ENCODE data around the gene RGS11. TPM values are rescaled to one million over a fixed set of nuclear protein-coding genes. Genes with fewer than 3 reads are reported as not detected.

Gene RGS11
- total RNA-seq, 1 experiment from 2014 or later: not detected

DNA sequence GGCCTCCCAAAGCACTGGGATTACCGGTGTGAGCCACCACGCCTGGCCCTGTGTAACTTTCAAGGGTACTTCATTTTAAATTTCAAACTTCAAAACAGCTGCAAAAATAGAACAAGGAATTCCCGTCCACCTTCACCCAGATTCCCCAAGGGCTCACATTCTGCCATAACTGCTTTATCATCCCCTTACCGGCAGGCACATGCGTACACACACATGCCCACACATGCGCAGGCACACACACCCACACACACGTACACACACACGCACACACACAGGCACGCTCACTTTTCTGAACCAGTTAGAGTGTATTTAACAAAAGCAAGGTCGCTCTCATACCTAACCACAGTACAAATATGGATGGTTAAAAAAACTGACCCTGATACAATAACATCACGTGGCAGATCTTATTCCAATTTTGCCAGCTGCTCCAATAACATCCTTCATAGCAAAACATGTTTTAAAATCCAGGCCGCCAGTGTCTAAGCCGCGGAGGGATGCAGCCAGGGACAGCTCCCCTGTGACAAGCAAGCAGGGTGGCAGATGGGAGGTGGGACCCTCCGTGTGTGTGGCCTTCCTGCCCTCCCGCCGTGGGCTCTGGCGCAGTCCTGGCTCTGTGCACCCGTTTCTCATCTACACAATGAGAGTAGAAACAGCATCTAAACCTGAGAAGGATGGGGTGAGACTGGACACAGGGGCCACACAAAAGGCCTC, 30.3 kb upstream of the RGS11 start:
- Histone ChIP-seq H3K27ac (ENCODE audit: low read depth, low read length, poor library complexity, severe bottlenecking) (no peak overlapping the region), H3K4me1 (ENCODE audit: insufficient read depth, low read length, poor library complexity, severe bottlenecking) (no peaks in the 10 kb centered on the region), H3K9me3 (ENCODE audit: low read depth, low read length, poor library complexity, severe bottlenecking) (no peaks in the 10 kb centered on the region), H3K36me3 (ENCODE audit: insufficient read depth, low read length, poor library complexity, severe bottlenecking) (peaks cover 10% of the 10 kb centered on the region), H3K27me3 (replicated peaks; ENCODE audit: insufficient read depth, low read depth, low read length, poor library complexity) (no peaks in the 10 kb centered on the region), H3K4me3 (ENCODE audit: low read depth, low read length, poor library complexity, severe bottlenecking) (no peak overlapping the region)
- ChIA-PET POLR2A (ENCODE audit: low non-redundant PET) (no interaction called here), CTCF (no interaction called here)
- intact Hi-C loops (cut with micrococcal nuclease; ENCODE audit: unreplicated experiment): no loop called here
- BruUV-seq (replicated peaks): no TSS peak
- TF ChIP-seq, protein P1, sequence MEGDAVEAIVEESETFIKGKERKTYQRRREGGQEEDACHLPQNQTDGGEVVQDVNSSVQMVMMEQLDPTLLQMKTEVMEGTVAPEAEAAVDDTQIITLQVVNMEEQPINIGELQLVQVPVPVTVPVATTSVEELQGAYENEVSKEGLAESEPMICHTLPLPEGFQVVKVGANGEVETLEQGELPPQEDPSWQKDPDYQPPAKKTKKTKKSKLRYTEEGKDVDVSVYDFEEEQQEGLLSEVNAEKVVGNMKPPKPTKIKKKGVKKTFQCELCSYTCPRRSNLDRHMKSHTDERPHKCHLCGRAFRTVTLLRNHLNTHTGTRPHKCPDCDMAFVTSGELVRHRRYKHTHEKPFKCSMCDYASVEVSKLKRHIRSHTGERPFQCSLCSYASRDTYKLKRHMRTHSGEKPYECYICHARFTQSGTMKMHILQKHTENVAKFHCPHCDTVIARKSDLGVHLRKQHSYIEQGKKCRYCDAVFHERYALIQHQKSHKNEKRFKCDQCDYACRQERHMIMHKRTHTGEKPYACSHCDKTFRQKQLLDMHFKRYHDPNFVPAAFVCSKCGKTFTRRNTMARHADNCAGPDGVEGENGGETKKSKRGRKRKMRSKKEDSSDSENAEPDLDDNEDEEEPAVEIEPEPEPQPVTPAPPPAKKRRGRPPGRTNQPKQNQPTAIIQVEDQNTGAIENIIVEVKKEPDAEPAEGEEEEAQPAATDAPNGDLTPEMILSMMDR (conservative IDR thresholded peaks at IDR 0.05; ENCODE audit: low read depth, low read length): no peak
- TF ChIP-seq EZH2 (IDR thresholded peaks at IDR 0.05; ENCODE audit: borderline replicate concordance, low read depth, low read length, poor library complexity, severe bottlenecking): no peak
- no peak for DNase-seq (ENCODE audit: low spot score)

DNA sequence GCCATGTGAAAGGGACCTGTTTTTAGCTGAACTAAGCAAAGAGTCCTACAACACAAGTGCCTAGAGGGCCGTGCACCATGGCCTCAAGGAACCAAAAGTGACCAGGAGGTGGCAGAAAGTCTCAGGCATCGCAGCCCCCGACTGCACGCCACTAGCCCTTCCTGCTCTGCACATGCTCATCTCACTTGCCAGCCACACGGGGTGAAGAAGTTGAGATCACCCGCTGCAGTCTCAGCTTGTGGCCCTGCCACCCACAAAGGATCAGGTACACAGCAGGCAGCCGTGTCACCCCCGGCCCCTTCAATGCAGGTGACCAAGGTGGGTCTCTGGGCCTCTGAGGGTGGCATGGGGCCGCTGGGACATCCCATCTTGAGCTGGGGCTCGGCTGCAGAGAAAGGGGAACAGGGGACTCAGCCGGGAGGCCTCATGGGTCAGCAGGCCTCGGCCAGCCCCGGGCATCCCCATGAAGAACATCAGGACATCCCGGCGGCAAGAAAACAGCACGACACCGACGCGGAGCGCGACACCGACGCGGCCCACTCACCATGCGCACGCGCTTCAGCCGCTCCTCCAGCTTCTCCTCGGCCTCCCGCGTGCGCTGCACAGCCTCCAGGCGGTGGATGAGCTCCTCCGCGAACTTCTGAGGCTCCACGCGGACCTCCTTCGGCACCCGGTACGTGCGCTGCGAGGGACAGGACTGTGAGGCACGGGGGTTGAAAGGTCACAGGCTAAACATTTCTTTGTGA, 28.2 kb upstream of the RGS11 start:
- no peaks in the 10 kb centered on the region for H3K9me3 ChIP-seq (ENCODE audit: low read depth, low read length, poor library complexity, severe bottlenecking)
- BruUV-seq (replicated peaks): no TSS peak
- no peak overlapping the region for H3K4me3 ChIP-seq (ENCODE audit: low read depth, low read length, poor library complexity, severe bottlenecking)
- no peak for DNase-seq (ENCODE audit: low spot score)
- no peak overlapping the region for H3K27ac ChIP-seq (ENCODE audit: low read depth, low read length, poor library complexity, severe bottlenecking)
- H3K36me3 ChIP-seq (ENCODE audit: insufficient read depth, low read length, poor library complexity, severe bottlenecking): peaks cover 10% of the 10 kb centered on the region
- H3K27me3 ChIP-seq (replicated peaks; ENCODE audit: insufficient read depth, low read depth, low read length, poor library complexity): no peaks in the 10 kb centered on the region
- intact Hi-C loops (cut with micrococcal nuclease; ENCODE audit: unreplicated experiment): no loop called here
- TF ChIP-seq, protein P1 (conservative IDR thresholded peaks at IDR 0.05; ENCODE audit: low read depth, low read length): no peak
- TF ChIP-seq EZH2 (IDR thresholded peaks at IDR 0.05; ENCODE audit: borderline replicate concordance, low read depth, low read length, poor library complexity, severe bottlenecking): no peak
- ChIA-PET CTCF (no interaction called here), POLR2A (ENCODE audit: low non-redundant PET) (no interaction called here)
- H3K4me1 ChIP-seq (ENCODE audit: insufficient read depth, low read length, poor library complexity, severe bottlenecking): no peaks in the 10 kb centered on the region

DNA sequence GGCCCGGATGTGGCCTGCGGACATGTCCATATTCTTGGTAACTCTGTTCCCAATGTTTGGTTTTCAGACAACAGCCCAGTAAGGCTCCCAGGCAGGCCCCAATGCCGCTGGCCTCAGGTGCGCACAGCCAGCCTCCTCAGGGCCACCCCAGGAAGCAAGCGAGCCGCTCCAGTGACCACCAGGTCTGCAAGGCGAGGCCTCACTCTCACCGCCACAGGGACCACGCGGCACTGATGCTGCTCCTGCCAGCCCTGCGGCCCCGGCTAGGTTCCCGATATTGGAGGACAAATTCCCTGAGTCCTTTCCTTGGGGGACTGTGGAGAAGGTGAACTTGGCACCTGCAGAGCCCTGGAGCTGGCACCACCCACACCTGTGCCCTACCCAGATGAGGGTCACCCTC, 26.2 kb upstream of the RGS11 start:
- Histone ChIP-seq H3K4me3 (ENCODE audit: low read depth, low read length, poor library complexity, severe bottlenecking) (no peak overlapping the region), H3K4me1 (ENCODE audit: insufficient read depth, low read length, poor library complexity, severe bottlenecking) (no peaks in the 10 kb centered on the region), H3K27ac (ENCODE audit: low read depth, low read length, poor library complexity, severe bottlenecking) (no peak overlapping the region), H3K36me3 (ENCODE audit: insufficient read depth, low read length, poor library complexity, severe bottlenecking) (no peaks in the 10 kb centered on the region), H3K9me3 (ENCODE audit: low read depth, low read length, poor library complexity, severe bottlenecking) (no peaks in the 10 kb centered on the region), H3K27me3 (replicated peaks; ENCODE audit: insufficient read depth, low read depth, low read length, poor library complexity) (no peaks in the 10 kb centered on the region)
- CTCF ChIA-PET: no interaction called here
- intact Hi-C loops (cut with micrococcal nuclease; ENCODE audit: unreplicated experiment): no loop called here
- no peak for DNase-seq (ENCODE audit: low spot score)
- TF ChIP-seq EZH2 (IDR thresholded peaks at IDR 0.05; ENCODE audit: borderline replicate concordance, low read depth, low read length, poor library complexity, severe bottlenecking): no peak
- TF ChIP-seq, protein P1 (conservative IDR thresholded peaks at IDR 0.05; ENCODE audit: low read depth, low read length): no peak
- no TSS peak for BruUV-seq (replicated peaks)
- POLR2A ChIA-PET (ENCODE audit: low non-redundant PET): no interaction called here
